B cell (primary cell): ENCODE measurements around the gene WBP1L. TPM values are rescaled to one million over a fixed set of nuclear protein-coding genes. Genes with fewer than 3 reads are reported as not detected.

ENCODE experiments used
- ATAC-seq: fragments of 200-7000 bp; cut with Tn5 transposase; one replicate; pipeline ENCODE4 v1.10.0; 2021; ENCODE audit warnings: low read depth, mild to moderate bottlenecking, moderate number of reproducible peaks, moderate library complexity
- CTCF ChIA-PET: fragments of 350-600 bp; sonication (Branson Sonifier 250); formaldehyde crosslinking; loops from one replicate; lab custom pipeline; 2021; ENCODE audit warnings: antibody characterized with exemption, inconsistent platforms; lab: Charles Lee
- POLR2A ChIA-PET: fragments of 350-600 bp; sonication (Branson Sonifier 250); formaldehyde crosslinking; loops from one replicate; lab custom pipeline; 2021; ENCODE audit warnings: antibody characterized with exemption; lab: Charles Lee
- DNase-seq: peaks from one replicate; pipeline ENCODE4 v3.0.0; 2013
- H2AFZ ChIP-seq: 2 replicates; pipeline ENCODE4 v1.6.1; 2012; ENCODE audit warnings: mild to moderate bottlenecking, low read depth, low read length; ENCODE audit not compliant: insufficient read depth, poor library complexity, severe bottlenecking
- H3K27ac ChIP-seq, 2 donors: 1 replicate in 1 of 2; 2 replicates in 1 of 2; pipeline ENCODE4 v1.5.1; 2012 to 2013; ENCODE audit warnings: low read length in 2 of 2, mild to moderate bottlenecking in 2 of 2, moderate library complexity in 1 of 2
- H3K27me3 ChIP-seq, 4 experiments: fragments of 200-600 bp in 1 of 4; sonication (generic) in 1 of 4; replicated peaks in 1 of 4; 1 replicate in 2 of 4; 2 replicates in 2 of 4; pipeline versions ENCODE4 v1.6.1 to v1.7.0; 2013 to 2016; ENCODE audit warnings: low read length in 3 of 4, mild to moderate bottlenecking in 2 of 4, mixed read lengths in 1 of 4, moderate library complexity in 1 of 4; ENCODE audit not compliant: insufficient read depth in 4 of 4, control insufficient read depth in 3 of 4; ENCODE audit errors: control extremely low read depth in 1 of 4
- H3K36me3 ChIP-seq, 2 experiments: replicated peaks in 1 of 2; 1 replicate in 1 of 2; 2 replicates in 1 of 2; pipeline versions ENCODE4 v1.6.1 to v1.7.1; 2013; ENCODE audit warnings: low read length in 1 of 2; ENCODE audit not compliant: insufficient read depth in 2 of 2, control insufficient read depth in 1 of 2; ENCODE audit errors: control extremely low read depth in 1 of 2, extremely low read depth in 1 of 2
- H3K4me1 ChIP-seq, 2 donors: fragments of 200-600 bp in 1 of 2; sonication (generic) in 1 of 2; 1 replicate in 1 of 2; 2 replicates in 1 of 2; pipeline versions ENCODE4 v1.5.1 to v1.6.1; 2013 to 2017; ENCODE audit warnings: low read length in 2 of 2; ENCODE audit not compliant: control insufficient read depth in 2 of 2, insufficient read depth in 2 of 2
- H3K4me2 ChIP-seq: replicated peaks from 2 replicates; pipeline ENCODE3; 2012; ENCODE audit warnings: mild to moderate bottlenecking, low read depth, low read length; ENCODE audit not compliant: poor library complexity, severe bottlenecking
- H3K4me3 ChIP-seq, 5 experiments: fragments of 200-600 bp in 1 of 5; sonication (generic) in 1 of 5; 1 replicate in 3 of 5; 2 replicates in 2 of 5; pipeline versions ENCODE4 v1.5.1 to v1.7.0; 2011 to 2016; ENCODE audit warnings: low read length in 4 of 5, mild to moderate bottlenecking in 4 of 5, low read depth in 2 of 5, control low read depth in 1 of 5, moderate library complexity in 1 of 5; ENCODE audit not compliant: insufficient read depth in 1 of 5; ENCODE audit errors: control extremely low read depth in 1 of 5, extremely low read depth in 1 of 5
- H3K79me2 ChIP-seq: fragments of 200-600 bp; sonication (generic); one replicate; pipeline ENCODE4 v1.6.0; 2016; ENCODE audit warnings: low read length; ENCODE audit not compliant: control insufficient read depth, insufficient read depth
- H3K9ac ChIP-seq: fragments of 200-600 bp; sonication (generic); 2 replicates; pipeline ENCODE4 v1.6.1; 2017; ENCODE audit warnings: mild to moderate bottlenecking, low read length, moderate library complexity
- H3K9me3 ChIP-seq, 3 donors: one replicate each; pipeline versions ENCODE4 v1.6.1 to v1.7.1; 2013; ENCODE audit warnings: low read length in 2 of 3; ENCODE audit not compliant: control insufficient read depth in 2 of 3, insufficient read depth in 1 of 3; ENCODE audit errors: control extremely low read depth in 1 of 3
- H4K20me1 ChIP-seq: 2 replicates; pipeline ENCODE4 v1.6.0; 2012; ENCODE audit warnings: mild to moderate bottlenecking, low read length; ENCODE audit not compliant: insufficient read depth, control insufficient read depth, poor library complexity, severe bottlenecking
- H3K27ac Mint-ChIP-seq: one replicate; pipeline ENCODE4 v1.8.0; 2021; ENCODE audit warnings: mixed read lengths
- H3K27me3 Mint-ChIP-seq: one replicate; pipeline ENCODE4 v1.8.0; 2021; ENCODE audit warnings: mixed read lengths
- H3K4me1 Mint-ChIP-seq: one replicate; pipeline ENCODE4 v1.8.0; 2021; ENCODE audit warnings: mixed read lengths
- H3K4me3 Mint-ChIP-seq: one replicate; pipeline ENCODE4 v1.8.0; 2021; ENCODE audit warnings: mixed read lengths
- H3K9me3 Mint-ChIP-seq: one replicate; pipeline ENCODE4 v1.8.0; 2022; ENCODE audit warnings: mixed read lengths; ENCODE audit not compliant: insufficient read depth
- EZH2 ChIP-seq: IDR thresholded peaks from 2 replicates; pipeline ENCODE4 v1.6.1; 2012; ENCODE audit warnings: borderline replicate concordance, low read depth, mild to moderate bottlenecking, moderate library complexity, low read length; ENCODE audit not compliant: insufficient read depth, poor library complexity, severe bottlenecking
- WGBS: methylation state at CpG from one replicate; pipeline ENCODE4 v1.1.5; 2013; ENCODE audit warnings: missing lambda C conversion rate; ENCODE audit not compliant: insufficient coverage; 5-methylcytosine and 5-hydroxymethylcytosine counted together
- intact Hi-C: fragments of 100-400 bp; cut with micrococcal nuclease; formaldehyde crosslinking; loops from one replicate; pipeline ENCODE4 v1.10.0; 2022
- polyA plus RNA-seq: library from polyadenylated mRNA; depleted of rRNA; stranded (reverse); fragments of >200 nt; gene quantifications from 2 replicates; pipeline ENCODE4 v1.2.3, GENCODE V29; 2012
- total RNA-seq, 2 donors: library from RNA; stranded (reverse); fragments of 120-200 nt in 1 of 2; gene quantifications; 1 replicate in 1 of 2; 2 replicates in 1 of 2; pipeline versions ENCODE4 v1.2.3 to v1.2.4, GENCODE V29; 2013 to 2022
- TF ChIP-seq, protein P1 (sequence below): fragments of 200-600 bp; IDR thresholded peaks from one replicate; pipeline ENCODE4 v1.8.0; 2022; ENCODE audit warnings: antibody characterized with exemption, mild to moderate bottlenecking

Gene WBP1L
- total and polyA plus RNA-seq, 2 donors (not counting 1 experiment from before 2014, with no cell fraction given): 14.3 to 43.2 TPM

DNA sequence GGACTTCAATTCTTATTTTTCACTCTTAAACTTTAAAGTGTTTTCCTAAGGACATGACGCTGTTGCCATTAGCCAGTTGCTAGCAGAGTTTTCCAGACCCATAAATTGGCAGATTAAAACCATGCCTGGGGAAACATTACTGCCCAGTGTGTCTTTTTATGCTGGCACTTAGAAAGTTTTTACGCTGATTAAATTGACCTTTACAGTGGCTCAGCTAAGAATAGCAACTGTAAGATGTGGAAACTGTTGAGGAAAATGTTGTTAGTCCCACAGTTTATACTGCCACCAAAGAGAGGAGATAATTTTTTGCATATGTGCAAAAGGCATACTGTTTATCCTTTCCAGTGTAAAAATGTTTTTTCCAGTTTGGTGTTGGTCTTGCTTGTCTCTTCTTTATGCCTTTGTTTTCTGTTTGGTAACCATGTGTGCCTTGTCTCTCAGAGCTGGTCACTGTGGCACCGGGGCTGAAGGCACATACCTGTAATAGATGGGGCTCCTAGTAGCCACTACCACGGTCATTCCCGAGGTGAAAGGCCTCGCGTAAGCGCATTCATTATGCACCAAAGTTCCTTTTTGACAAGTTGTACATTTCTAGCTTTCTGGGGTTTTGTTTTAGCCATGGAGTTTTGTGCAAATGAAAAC is 48.1 kb downstream of the WBP1L start:
- H4K20me1 ChIP-seq: peaks cover 69% of the 10 kb centered on the region
- DNase-seq (no peak), ATAC-seq (no peak)
- ChIA-PET CTCF (interaction anchor here (0.6 kb wide), 1 partner anchor 309 kb away, joined by 3 read pairs; no protein-coding TSS in a partner anchor), POLR2A (interaction anchor here (0.6 kb wide), 1 partner anchor 98 kb away, joined by 3 read pairs; no protein-coding TSS in a partner anchor)
- H3K27ac Mint-ChIP-seq: no peak overlapping the region
- intact Hi-C loops: loop anchor here (10.0 kb wide), 1 partner anchor 47 kb away; the partner anchor contains the start of gene WBP1L
- no peaks in the 10 kb centered on the region for H3K27me3 Mint-ChIP-seq
- H3K9me3 ChIP-seq: peaks cover 0 to 5% (median 0%) of the 10 kb centered on the region in 3 donors
- no peak overlapping the region for H3K4me3 Mint-ChIP-seq
- no peak overlapping the region for H3K4me2 ChIP-seq
- no peaks in the 10 kb centered on the region for H3K27me3 ChIP-seq
- peaks cover 0 to 6% of the 10 kb centered on the region in 2 experiments for H3K36me3 ChIP-seq
- H3K79me2 ChIP-seq: peaks cover 88% of the 10 kb centered on the region
- peaks cover 23 to 25% of the 10 kb centered on the region in 2 donors for H3K4me1 ChIP-seq
- H3K4me1 Mint-ChIP-seq: peaks cover 44% of the 10 kb centered on the region
- no peak overlapping the region for H3K4me3 ChIP-seq
- no peak overlapping the region for H3K9ac ChIP-seq
- no peaks in the 10 kb centered on the region for H3K9me3 Mint-ChIP-seq
- H2AFZ ChIP-seq: no peak overlapping the region
- no peak overlapping the region for H3K27ac ChIP-seq
- WGBS: 100% methylated on average over 6 of the region's 8 CpGs
- TF ChIP-seq, protein P1, sequence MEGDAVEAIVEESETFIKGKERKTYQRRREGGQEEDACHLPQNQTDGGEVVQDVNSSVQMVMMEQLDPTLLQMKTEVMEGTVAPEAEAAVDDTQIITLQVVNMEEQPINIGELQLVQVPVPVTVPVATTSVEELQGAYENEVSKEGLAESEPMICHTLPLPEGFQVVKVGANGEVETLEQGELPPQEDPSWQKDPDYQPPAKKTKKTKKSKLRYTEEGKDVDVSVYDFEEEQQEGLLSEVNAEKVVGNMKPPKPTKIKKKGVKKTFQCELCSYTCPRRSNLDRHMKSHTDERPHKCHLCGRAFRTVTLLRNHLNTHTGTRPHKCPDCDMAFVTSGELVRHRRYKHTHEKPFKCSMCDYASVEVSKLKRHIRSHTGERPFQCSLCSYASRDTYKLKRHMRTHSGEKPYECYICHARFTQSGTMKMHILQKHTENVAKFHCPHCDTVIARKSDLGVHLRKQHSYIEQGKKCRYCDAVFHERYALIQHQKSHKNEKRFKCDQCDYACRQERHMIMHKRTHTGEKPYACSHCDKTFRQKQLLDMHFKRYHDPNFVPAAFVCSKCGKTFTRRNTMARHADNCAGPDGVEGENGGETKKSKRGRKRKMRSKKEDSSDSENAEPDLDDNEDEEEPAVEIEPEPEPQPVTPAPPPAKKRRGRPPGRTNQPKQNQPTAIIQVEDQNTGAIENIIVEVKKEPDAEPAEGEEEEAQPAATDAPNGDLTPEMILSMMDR: no peak
- TF ChIP-seq EZH2: no peak
